VCaP (cell line): ENCODE data around the gene UAP1L1.

Experiments used
- H3K27ac ChIP-seq: fragments of 450-650 bp; 2 replicates; pipeline ENCODE4 v1.5.1; 2017
- TF ChIP-seq, protein P1 (sequence below): fragments of 450-650 bp; conservative IDR thresholded peaks from 2 replicates; pipeline ENCODE4 v1.5.1; 2017; ENCODE audit warnings: mild to moderate bottlenecking, moderate library complexity

The UAP1L1 gene

DNA sequence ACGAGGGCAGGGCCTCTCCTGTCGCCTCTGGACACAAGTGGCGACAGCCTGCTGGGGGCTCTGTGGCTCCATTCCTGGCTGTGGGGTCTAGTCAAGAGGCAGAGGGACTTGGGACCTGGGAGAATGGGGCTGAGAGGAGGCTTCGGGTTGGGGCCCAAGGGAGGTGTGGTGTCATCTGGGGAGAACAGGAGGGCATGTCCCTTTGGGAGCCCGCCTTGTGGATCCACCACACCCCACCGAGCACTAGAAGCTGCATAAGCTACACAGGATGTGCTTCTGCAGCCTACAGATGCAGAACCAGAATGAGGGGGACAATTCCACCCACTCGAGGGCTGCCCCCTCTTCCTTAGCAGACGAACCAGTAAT, 5.6 kb downstream of the UAP1L1 start:
- peak overlapping the region; percentile 100 for H3K27ac ChIP-seq
- TF ChIP-seq, protein P1, sequence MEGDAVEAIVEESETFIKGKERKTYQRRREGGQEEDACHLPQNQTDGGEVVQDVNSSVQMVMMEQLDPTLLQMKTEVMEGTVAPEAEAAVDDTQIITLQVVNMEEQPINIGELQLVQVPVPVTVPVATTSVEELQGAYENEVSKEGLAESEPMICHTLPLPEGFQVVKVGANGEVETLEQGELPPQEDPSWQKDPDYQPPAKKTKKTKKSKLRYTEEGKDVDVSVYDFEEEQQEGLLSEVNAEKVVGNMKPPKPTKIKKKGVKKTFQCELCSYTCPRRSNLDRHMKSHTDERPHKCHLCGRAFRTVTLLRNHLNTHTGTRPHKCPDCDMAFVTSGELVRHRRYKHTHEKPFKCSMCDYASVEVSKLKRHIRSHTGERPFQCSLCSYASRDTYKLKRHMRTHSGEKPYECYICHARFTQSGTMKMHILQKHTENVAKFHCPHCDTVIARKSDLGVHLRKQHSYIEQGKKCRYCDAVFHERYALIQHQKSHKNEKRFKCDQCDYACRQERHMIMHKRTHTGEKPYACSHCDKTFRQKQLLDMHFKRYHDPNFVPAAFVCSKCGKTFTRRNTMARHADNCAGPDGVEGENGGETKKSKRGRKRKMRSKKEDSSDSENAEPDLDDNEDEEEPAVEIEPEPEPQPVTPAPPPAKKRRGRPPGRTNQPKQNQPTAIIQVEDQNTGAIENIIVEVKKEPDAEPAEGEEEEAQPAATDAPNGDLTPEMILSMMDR, result no peak

DNA sequence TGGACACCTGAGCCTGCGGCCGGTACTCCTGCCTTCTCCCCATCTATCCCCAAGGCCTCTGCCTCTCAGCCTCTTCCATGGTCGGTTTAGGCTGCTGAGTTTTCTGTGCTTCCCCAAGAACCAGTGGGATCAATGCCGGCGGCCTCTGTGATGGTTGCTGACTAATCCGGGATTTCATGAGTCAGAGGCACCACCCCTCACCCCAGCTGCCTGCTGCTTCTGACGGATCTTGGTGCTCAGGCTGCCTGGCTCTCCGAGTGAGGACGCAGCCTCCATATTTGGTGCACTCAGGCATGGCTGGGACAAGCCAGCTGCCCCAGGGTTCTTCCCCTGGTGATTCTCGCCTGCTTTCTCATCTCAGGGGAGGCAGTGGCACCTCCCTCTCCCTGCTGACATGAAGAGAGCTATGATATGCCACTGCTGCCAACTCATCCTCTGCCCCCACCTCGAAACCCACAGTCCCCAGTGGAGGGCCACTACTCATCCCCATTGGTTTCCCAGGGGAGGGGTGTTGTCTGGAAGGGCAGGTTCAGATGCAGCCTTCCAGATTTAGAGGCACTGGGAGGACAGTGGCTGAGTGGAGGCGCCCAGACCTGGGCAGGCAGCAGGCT, 6.2 kb downstream of the UAP1L1 start:
- TF ChIP-seq, protein P1, result no peak
- H3K27ac ChIP-seq, result peak overlapping the region; percentile 100

DNA sequence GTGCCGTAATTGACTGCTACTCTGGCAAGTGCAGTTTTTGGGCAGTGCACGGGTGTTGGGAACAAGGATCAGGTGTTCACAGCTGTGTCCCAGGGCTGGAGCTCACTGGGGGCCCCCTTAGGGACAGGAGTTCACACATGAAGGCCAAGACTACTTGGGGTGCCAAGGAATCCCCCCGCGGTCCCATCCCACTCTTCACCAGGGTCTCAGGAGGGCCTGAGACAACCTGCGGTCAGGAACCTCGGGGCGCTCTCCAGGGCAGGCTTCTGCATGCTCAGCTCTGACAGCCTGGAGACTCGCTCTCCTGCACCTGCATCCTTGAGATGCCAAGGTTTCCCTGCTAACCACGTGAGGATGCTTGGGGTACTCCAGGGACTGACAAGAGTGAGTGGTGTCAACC, 7.2 kb downstream of the UAP1L1 start:
- TF ChIP-seq, protein P1, result no peak
- peak overlapping the region; percentile 100 for H3K27ac ChIP-seq

DNA sequence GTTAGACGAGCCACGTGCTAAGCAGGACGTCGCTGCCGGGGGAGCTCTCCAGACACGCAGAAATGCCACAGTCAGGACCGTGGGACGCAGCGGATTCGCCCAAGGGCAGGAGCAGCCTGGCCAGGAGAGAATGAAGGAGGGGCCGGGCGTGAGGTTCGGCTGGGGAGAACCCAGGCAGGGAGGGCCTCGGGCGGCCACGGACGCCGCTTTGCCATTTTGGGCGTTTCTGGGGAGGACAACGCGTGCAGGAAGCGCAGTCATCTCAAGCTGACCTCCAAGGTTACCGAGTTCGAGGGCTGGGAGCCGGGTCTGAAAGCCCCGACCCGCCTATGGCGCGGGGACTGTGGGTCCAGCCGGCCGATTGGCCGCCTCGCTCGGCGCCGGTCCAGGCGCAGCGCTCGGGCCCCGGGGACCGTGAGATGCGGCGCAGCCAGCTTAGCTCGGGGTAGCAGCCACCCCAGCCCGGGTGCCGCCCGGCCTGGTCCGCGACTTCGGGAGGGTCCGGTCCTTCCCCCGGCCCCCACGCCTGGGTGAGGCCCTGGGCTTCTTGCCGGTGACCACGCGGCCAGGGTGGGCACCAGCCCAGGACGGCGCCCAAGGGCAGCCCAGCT, 8.7 kb downstream of the UAP1L1 start:
- TF ChIP-seq, protein P1, result no peak
- H3K27ac ChIP-seq, result peak overlapping the region; percentile 100

DNA sequence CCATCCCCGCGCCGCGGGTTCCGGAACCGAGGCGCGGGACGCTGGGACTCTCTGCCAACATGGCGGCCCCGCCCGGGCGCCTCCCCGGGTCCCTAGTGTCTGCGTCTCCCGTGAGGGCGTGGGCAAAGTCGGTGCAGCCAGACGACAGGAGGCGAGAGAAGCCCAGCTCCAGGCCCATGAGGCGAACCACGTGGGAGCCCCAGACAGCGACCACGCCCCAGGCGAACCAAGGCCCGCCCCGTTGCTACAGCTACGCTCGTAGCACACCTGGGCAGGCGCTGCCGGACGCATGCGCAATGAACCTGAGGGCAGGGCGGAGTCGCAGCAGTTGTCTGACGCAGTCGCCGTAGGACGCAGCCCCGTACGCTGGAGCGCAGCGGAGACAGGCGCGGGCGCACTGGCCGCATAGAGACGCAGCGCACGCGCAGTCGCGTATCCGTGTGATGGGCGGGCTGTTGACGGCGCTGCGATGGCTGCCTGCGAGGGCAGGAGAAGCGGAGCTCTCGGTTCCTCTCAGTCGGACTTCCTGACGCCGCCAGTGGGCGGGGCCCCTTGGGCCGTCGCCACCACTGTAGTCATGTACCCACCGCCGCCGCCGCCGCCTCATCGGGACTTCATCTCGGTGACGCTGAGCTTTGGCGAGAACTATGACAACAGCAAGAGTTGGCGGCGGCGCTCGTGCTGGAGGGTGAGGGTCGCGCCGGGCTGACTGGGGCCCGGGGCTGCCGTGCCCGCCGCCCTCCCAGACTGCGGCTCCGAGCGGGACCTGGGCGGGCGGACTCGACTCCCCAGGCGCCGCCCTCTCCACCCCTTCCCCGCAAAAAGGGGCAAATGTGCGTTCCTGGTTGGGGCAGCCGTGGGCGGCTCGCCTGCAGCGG, 9.5 kb downstream of the UAP1L1 start, which contains the start of gene MAN1B1:
TSS of gene MAN1B1 (plus strand) at position 455 of the 878 bp plus-strand sequence. CDS start at position 470, 15 bp downstream.
- H3K27ac ChIP-seq, result peak within 1 kb of the TSS; percentile 100
- TF ChIP-seq, protein P1, result no peak

DNA sequence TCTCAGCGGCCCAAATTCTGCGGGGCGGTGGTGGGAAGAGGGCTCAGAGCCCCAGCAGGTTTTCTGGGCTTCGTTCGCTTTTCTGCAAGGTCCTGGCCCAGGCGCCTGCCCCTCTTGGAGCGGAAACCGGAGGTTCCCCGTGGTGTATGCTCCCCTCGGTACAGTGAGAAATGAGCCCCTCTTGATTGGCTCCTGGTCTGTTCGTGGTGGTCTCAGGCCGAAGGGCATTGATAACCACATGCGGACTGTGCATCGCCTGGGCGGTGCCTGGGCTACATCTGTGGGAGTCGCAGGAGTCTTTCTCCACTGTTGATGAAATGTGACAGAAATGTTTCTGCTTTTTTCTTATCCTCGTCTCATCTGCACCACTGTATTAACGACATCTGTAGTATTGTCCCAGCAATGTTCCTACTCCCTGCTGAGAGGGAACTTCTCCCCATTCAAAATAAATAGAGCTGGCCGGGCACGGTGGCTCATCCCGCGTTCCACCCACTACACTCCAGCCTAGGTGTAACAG, 10.2 kb downstream of the UAP1L1 start:
- TF ChIP-seq, protein P1, result no peak
- H3K27ac ChIP-seq, result peak overlapping the region; percentile 100

DNA sequence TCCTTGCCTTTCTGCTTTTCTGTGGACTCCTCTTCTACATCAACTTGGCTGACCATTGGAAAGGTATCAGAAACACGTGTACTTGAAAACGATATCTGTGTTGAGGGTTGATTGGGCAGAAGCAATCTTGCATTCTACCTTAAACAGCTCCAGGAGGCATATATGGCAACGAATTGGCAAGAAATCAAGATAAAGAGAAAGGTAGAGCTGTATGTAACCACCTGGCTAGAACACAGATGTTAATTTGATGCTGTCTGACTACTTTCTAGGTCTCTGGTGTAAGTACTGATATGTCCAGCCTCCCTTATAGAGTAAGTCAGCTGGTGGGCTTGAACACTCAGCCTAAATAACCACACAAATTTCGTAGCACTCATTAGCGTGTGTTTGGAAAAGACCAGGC, 10.8 kb downstream of the UAP1L1 start:
- TF ChIP-seq, protein P1, result no peak
- H3K27ac ChIP-seq, result peak overlapping the region; percentile 100
